ENCODE results near the gene FOXL2. TPM values are rescaled to one million over a fixed set of nuclear protein-coding genes. Genes with fewer than 3 reads are reported as not detected.

The FOXL2 gene
- total and polyA plus RNA-seq, 2 of the 13 experiments (the other 11 are each of a cell fraction or from before 2014, with no cell fraction given), result not detected

DNA sequence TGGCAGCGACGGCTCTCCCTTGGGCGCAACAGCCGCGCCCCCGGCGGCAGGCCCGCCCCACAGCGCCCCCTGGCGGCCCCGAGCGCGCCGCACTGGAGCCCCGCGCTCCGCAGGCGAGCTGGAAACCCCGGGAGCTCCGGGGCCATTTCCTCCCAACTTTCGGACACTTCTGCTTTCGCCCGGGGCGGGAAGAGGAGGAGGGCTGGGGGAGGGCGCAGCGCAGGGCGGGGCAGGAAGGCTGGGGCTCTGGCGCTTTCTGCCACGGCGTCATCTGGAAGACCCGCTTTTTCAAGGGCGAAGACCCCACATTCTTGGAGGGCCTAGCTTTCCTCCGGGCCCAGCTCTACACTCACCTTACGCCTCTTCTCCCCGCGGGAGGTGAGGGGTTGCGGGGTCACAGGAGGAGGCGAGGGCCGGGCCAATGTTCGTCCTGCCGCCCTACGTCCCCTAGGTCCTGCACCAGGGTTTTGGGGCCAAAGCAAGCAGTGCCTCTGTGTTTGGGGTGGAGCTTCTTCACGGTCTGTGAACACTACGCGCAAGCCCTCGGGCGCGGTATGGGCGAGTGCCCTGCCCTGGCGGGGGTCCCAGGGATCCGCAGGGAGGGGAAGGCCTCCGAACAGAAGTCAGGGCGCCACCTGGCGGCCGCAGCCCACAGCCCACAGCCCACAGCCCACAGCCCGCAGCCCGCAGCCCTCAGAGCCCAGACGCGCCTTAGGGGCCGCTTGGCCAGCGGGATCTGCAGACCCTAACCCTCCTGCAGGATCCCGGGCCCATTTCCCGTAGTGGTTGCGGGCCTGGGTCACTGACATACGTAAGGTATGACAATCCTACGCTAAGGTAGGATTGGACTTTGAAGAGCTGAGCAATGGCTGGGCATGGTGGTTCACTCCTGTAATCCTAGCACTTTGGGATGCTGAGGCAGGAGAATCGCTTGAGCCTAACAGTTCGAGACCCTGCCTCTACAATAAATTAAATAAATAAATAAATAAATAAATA, 31.1 kb downstream of the FOXL2 start (continued):
- TF ChIP-seq, protein P1, sequence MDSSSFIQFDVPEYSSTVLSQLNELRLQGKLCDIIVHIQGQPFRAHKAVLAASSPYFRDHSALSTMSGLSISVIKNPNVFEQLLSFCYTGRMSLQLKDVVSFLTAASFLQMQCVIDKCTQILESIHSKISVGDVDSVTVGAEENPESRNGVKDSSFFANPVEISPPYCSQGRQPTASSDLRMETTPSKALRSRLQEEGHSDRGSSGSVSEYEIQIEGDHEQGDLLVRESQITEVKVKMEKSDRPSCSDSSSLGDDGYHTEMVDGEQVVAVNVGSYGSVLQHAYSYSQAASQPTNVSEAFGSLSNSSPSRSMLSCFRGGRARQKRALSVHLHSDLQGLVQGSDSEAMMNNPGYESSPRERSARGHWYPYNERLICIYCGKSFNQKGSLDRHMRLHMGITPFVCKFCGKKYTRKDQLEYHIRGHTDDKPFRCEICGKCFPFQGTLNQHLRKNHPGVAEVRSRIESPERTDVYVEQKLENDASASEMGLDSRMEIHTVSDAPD (CRISPR knock-in tag; IDR thresholded peaks at IDR 0.05), result peak; percentile 68; the same call in 1 of the 2 replicates
- peak; percentile 56; the same call in 1 of the 2 replicates for TF ChIP-seq ZNF431 (CRISPR knock-in tag; IDR thresholded peaks at IDR 0.05; ENCODE audit: borderline replicate concordance, low read depth)
- TF ChIP-seq, protein P2, sequence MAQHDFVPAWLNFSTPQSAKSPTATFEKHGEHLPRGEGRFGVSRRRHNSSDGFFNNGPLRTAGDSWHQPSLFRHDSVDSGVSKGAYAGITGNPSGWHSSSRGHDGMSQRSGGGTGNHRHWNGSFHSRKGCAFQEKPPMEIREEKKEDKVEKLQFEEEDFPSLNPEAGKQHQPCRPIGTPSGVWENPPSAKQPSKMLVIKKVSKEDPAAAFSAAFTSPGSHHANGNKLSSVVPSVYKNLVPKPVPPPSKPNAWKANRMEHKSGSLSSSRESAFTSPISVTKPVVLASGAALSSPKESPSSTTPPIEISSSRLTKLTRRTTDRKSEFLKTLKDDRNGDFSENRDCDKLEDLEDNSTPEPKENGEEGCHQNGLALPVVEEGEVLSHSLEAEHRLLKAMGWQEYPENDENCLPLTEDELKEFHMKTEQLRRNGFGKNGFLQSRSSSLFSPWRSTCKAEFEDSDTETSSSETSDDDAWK (CRISPR knock-in tag; IDR thresholded peaks at IDR 0.05), result no peak
- TF ChIP-seq, protein P3, sequence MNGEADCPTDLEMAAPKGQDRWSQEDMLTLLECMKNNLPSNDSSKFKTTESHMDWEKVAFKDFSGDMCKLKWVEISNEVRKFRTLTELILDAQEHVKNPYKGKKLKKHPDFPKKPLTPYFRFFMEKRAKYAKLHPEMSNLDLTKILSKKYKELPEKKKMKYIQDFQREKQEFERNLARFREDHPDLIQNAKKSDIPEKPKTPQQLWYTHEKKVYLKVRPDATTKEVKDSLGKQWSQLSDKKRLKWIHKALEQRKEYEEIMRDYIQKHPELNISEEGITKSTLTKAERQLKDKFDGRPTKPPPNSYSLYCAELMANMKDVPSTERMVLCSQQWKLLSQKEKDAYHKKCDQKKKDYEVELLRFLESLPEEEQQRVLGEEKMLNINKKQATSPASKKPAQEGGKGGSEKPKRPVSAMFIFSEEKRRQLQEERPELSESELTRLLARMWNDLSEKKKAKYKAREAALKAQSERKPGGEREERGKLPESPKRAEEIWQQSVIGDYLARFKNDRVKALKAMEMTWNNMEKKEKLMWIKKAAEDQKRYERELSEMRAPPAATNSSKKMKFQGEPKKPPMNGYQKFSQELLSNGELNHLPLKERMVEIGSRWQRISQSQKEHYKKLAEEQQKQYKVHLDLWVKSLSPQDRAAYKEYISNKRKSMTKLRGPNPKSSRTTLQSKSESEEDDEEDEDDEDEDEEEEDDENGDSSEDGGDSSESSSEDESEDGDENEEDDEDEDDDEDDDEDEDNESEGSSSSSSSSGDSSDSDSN (CRISPR knock-in tag; IDR thresholded peaks at IDR 0.05), result peak; percentile 76
- peak; percentile 38; the same call in 1 of the 2 replicates for TF ChIP-seq ZNF709 (CRISPR knock-in tag; IDR thresholded peaks at IDR 0.05)
- TF ChIP-seq ZNF720 (CRISPR knock-in tag; IDR thresholded peaks at IDR 0.05), result no peak
- TF ChIP-seq TP53 (CRISPR knock-in tag; conservative IDR thresholded peaks at IDR 0.05), result no peak
- no peak for TF ChIP-seq LCORL (IDR thresholded peaks at IDR 0.05)
- peak; percentile 82 for TF ChIP-seq LCORL (CRISPR knock-in tag; IDR thresholded peaks at IDR 0.05)
- TF ChIP-seq ZNF781 (CRISPR knock-in tag; IDR thresholded peaks at IDR 0.05; ENCODE audit: borderline replicate concordance, not compliant biosample characterization), result peak; percentile 36
- peak; percentile 87 for TF ChIP-seq PHF8 (CRISPR knock-in tag; IDR thresholded peaks at IDR 0.05)
- TF ChIP-seq STAT5B (CRISPR knock-in tag; IDR thresholded peaks at IDR 0.05), result no peak
- TF ChIP-seq NKX3-1 (CRISPR knock-in tag; IDR thresholded peaks at IDR 0.05), result peak; percentile 25; the same call in 1 of the 2 replicates
- TF ChIP-seq HOXA9 (CRISPR knock-in tag; IDR thresholded peaks at IDR 0.05; ENCODE audit: borderline replicate concordance), result no peak
- TF ChIP-seq ZNF430 (CRISPR knock-in tag; IDR thresholded peaks at IDR 0.05), result peak; percentile 81
- TF ChIP-seq, protein P4, sequence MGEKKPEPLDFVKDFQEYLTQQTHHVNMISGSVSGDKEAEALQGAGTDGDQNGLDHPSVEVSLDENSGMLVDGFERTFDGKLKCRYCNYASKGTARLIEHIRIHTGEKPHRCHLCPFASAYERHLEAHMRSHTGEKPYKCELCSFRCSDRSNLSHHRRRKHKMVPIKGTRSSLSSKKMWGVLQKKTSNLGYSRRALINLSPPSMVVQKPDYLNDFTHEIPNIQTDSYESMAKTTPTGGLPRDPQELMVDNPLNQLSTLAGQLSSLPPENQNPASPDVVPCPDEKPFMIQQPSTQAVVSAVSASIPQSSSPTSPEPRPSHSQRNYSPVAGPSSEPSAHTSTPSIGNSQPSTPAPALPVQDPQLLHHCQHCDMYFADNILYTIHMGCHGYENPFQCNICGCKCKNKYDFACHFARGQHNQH (CRISPR knock-in tag; IDR thresholded peaks at IDR 0.05), result peak; percentile 54; the same call in 1 of the 2 replicates
- TF ChIP-seq, protein P5, sequence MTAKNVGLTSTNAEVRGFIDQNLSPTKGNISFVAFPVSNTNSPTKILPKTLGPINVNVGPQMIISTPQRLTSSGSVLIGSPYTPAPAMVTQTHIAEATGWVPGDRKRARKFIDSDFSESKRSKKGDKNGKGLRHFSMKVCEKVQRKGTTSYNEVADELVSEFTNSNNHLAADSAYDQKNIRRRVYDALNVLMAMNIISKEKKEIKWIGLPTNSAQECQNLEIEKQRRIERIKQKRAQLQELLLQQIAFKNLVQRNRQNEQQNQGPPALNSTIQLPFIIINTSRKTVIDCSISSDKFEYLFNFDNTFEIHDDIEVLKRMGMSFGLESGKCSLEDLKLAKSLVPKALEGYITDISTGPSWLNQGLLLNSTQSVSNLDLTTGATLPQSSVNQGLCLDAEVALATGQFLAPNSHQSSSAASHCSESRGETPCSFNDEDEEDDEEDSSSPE (CRISPR knock-in tag; IDR thresholded peaks at IDR 0.05), result no peak; the same call in none of the 2 replicates
- TF ChIP-seq ZBTB3 (CRISPR knock-in tag; IDR thresholded peaks at IDR 0.05; ENCODE audit: borderline replicate concordance, low read depth), result 0 out of 2 replicates have a peak, but pooled peaks have one; percentile 41
- TF ChIP-seq, protein P6, sequence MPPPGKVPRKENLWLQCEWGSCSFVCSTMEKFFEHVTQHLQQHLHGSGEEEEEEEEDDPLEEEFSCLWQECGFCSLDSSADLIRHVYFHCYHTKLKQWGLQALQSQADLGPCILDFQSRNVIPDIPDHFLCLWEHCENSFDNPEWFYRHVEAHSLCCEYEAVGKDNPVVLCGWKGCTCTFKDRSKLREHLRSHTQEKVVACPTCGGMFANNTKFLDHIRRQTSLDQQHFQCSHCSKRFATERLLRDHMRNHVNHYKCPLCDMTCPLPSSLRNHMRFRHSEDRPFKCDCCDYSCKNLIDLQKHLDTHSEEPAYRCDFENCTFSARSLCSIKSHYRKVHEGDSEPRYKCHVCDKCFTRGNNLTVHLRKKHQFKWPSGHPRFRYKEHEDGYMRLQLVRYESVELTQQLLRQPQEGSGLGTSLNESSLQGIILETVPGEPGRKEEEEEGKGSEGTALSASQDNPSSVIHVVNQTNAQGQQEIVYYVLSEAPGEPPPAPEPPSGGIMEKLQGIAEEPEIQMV (CRISPR knock-in tag; IDR thresholded peaks at IDR 0.05; ENCODE audit: low read depth), result no peak
